B cell (primary cell): ENCODE results near the gene TGFBR3. TPM values are rescaled to one million over a fixed set of nuclear protein-coding genes. Genes with fewer than 3 reads are reported as not detected.

Experiments
- ATAC-seq: fragments of 200-7000 bp; cut with Tn5 transposase; one replicate; pipeline ENCODE4 v1.10.0; 2021; ENCODE audit warnings: low read depth, mild to moderate bottlenecking, moderate number of reproducible peaks, moderate library complexity
- CTCF ChIA-PET: fragments of 350-600 bp; sonication (Branson Sonifier 250); formaldehyde crosslinking; loops from one replicate; lab custom pipeline; 2021; ENCODE audit warnings: antibody characterized with exemption, inconsistent platforms; lab: Charles Lee
- POLR2A ChIA-PET: fragments of 350-600 bp; sonication (Branson Sonifier 250); formaldehyde crosslinking; loops from one replicate; lab custom pipeline; 2021; ENCODE audit warnings: antibody characterized with exemption; lab: Charles Lee
- DNase-seq: peaks from one replicate; pipeline ENCODE4 v3.0.0; 2013
- H2AFZ ChIP-seq: 2 replicates; pipeline ENCODE4 v1.6.1; 2012; ENCODE audit warnings: mild to moderate bottlenecking, low read depth, low read length; ENCODE audit not compliant: insufficient read depth, poor library complexity, severe bottlenecking
- H3K27ac ChIP-seq, 2 donors: 1 replicate in 1 of 2; 2 replicates in 1 of 2; pipeline ENCODE4 v1.5.1; 2012 to 2013; ENCODE audit warnings: low read length in 2 of 2, mild to moderate bottlenecking in 2 of 2, moderate library complexity in 1 of 2
- H3K27me3 ChIP-seq, 4 experiments: fragments of 200-600 bp in 1 of 4; sonication (generic) in 1 of 4; replicated peaks in 1 of 4; 1 replicate in 2 of 4; 2 replicates in 2 of 4; pipeline versions ENCODE4 v1.6.1 to v1.7.0; 2013 to 2016; ENCODE audit warnings: low read length in 3 of 4, mild to moderate bottlenecking in 2 of 4, mixed read lengths in 1 of 4, moderate library complexity in 1 of 4; ENCODE audit not compliant: insufficient read depth in 4 of 4, control insufficient read depth in 3 of 4; ENCODE audit errors: control extremely low read depth in 1 of 4
- H3K36me3 ChIP-seq, 2 experiments: replicated peaks in 1 of 2; 1 replicate in 1 of 2; 2 replicates in 1 of 2; pipeline versions ENCODE4 v1.6.1 to v1.7.1; 2013; ENCODE audit warnings: low read length in 1 of 2; ENCODE audit not compliant: insufficient read depth in 2 of 2, control insufficient read depth in 1 of 2; ENCODE audit errors: control extremely low read depth in 1 of 2, extremely low read depth in 1 of 2
- H3K4me1 ChIP-seq, 2 donors: fragments of 200-600 bp in 1 of 2; sonication (generic) in 1 of 2; 1 replicate in 1 of 2; 2 replicates in 1 of 2; pipeline versions ENCODE4 v1.5.1 to v1.6.1; 2013 to 2017; ENCODE audit warnings: low read length in 2 of 2; ENCODE audit not compliant: control insufficient read depth in 2 of 2, insufficient read depth in 2 of 2
- H3K4me2 ChIP-seq: replicated peaks from 2 replicates; pipeline ENCODE3; 2012; ENCODE audit warnings: mild to moderate bottlenecking, low read depth, low read length; ENCODE audit not compliant: poor library complexity, severe bottlenecking
- H3K4me3 ChIP-seq, 5 experiments: fragments of 200-600 bp in 1 of 5; sonication (generic) in 1 of 5; 1 replicate in 3 of 5; 2 replicates in 2 of 5; pipeline versions ENCODE4 v1.5.1 to v1.7.0; 2011 to 2016; ENCODE audit warnings: low read length in 4 of 5, mild to moderate bottlenecking in 4 of 5, low read depth in 2 of 5, control low read depth in 1 of 5, moderate library complexity in 1 of 5; ENCODE audit not compliant: insufficient read depth in 1 of 5; ENCODE audit errors: control extremely low read depth in 1 of 5, extremely low read depth in 1 of 5
- H3K79me2 ChIP-seq: fragments of 200-600 bp; sonication (generic); one replicate; pipeline ENCODE4 v1.6.0; 2016; ENCODE audit warnings: low read length; ENCODE audit not compliant: control insufficient read depth, insufficient read depth
- H3K9ac ChIP-seq: fragments of 200-600 bp; sonication (generic); 2 replicates; pipeline ENCODE4 v1.6.1; 2017; ENCODE audit warnings: mild to moderate bottlenecking, low read length, moderate library complexity
- H3K9me3 ChIP-seq, 3 donors: one replicate each; pipeline versions ENCODE4 v1.6.1 to v1.7.1; 2013; ENCODE audit warnings: low read length in 2 of 3; ENCODE audit not compliant: control insufficient read depth in 2 of 3, insufficient read depth in 1 of 3; ENCODE audit errors: control extremely low read depth in 1 of 3
- H4K20me1 ChIP-seq: 2 replicates; pipeline ENCODE4 v1.6.0; 2012; ENCODE audit warnings: mild to moderate bottlenecking, low read length; ENCODE audit not compliant: insufficient read depth, control insufficient read depth, poor library complexity, severe bottlenecking
- H3K27ac Mint-ChIP-seq: one replicate; pipeline ENCODE4 v1.8.0; 2021; ENCODE audit warnings: mixed read lengths
- H3K27me3 Mint-ChIP-seq: one replicate; pipeline ENCODE4 v1.8.0; 2021; ENCODE audit warnings: mixed read lengths
- H3K4me1 Mint-ChIP-seq: one replicate; pipeline ENCODE4 v1.8.0; 2021; ENCODE audit warnings: mixed read lengths
- H3K4me3 Mint-ChIP-seq: one replicate; pipeline ENCODE4 v1.8.0; 2021; ENCODE audit warnings: mixed read lengths
- H3K9me3 Mint-ChIP-seq: one replicate; pipeline ENCODE4 v1.8.0; 2022; ENCODE audit warnings: mixed read lengths; ENCODE audit not compliant: insufficient read depth
- CTCF ChIP-seq: fragments of 200-600 bp; IDR thresholded peaks from one replicate; pipeline ENCODE4 v1.8.0; 2022; ENCODE audit warnings: antibody characterized with exemption, mild to moderate bottlenecking
- EZH2 ChIP-seq: IDR thresholded peaks from 2 replicates; pipeline ENCODE4 v1.6.1; 2012; ENCODE audit warnings: borderline replicate concordance, low read depth, mild to moderate bottlenecking, moderate library complexity, low read length; ENCODE audit not compliant: insufficient read depth, poor library complexity, severe bottlenecking
- WGBS: methylation state at CpG from one replicate; pipeline ENCODE4 v1.1.5; 2013; ENCODE audit warnings: missing lambda C conversion rate; ENCODE audit not compliant: insufficient coverage; 5-methylcytosine and 5-hydroxymethylcytosine counted together
- intact Hi-C: fragments of 100-400 bp; cut with micrococcal nuclease; formaldehyde crosslinking; loops from one replicate; pipeline ENCODE4 v1.10.0; 2022
- polyA plus RNA-seq: library from polyadenylated mRNA; depleted of rRNA; stranded (reverse); fragments of >200 nt; gene quantifications from 2 replicates; pipeline ENCODE4 v1.2.3, GENCODE V29; 2012
- total RNA-seq, 2 donors: library from RNA; stranded (reverse); fragments of 120-200 nt in 1 of 2; gene quantifications; 1 replicate in 1 of 2; 2 replicates in 1 of 2; pipeline versions ENCODE4 v1.2.3 to v1.2.4, GENCODE V29; 2013 to 2022

TGFBR3 gene
- total and polyA plus RNA-seq, 2 donors (not counting 1 experiment from before 2014, with no cell fraction given) = 0.10 to 0.12 TPM

- H2AFZ ChIP-seq = no peak overlapping the region
- POLR2A ChIA-PET = no interaction called here
- H3K4me3 ChIP-seq = no peak overlapping the region
- CTCF ChIA-PET = no interaction called here
- no peaks in the 10 kb centered on the region for H3K4me1 ChIP-seq
- no peak overlapping the region for H3K9ac ChIP-seq
- TF ChIP-seq EZH2 (no peak), CTCF (no peak)
- DNase-seq (no peak), ATAC-seq (no peak)
- H3K9me3 ChIP-seq = no peaks in the 10 kb centered on the region
- Mint-ChIP-seq H3K27me3 (no peaks in the 10 kb centered on the region), H3K9me3 (no peaks in the 10 kb centered on the region), H3K4me1 (peaks cover 7% of the 10 kb centered on the region), H3K4me3 (no peak overlapping the region), H3K27ac (no peak overlapping the region)
- 80% methylated on average over 3 of the region's 3 CpGs for WGBS
- no peak overlapping the region for H3K4me2 ChIP-seq
- no peaks in the 10 kb centered on the region for H3K36me3 ChIP-seq
- H3K27ac ChIP-seq = no peak overlapping the region
- intact Hi-C loops = no loop called here
- no peaks in the 10 kb centered on the region for H3K27me3 ChIP-seq
- no peaks in the 10 kb centered on the region for H3K79me2 ChIP-seq
- no peaks in the 10 kb centered on the region for H4K20me1 ChIP-seq
Observed at GRCh38 chr1:91751275-91751674, 134.7 kb downstream of the TGFBR3 start.

GRCh38 chr1:91750398-91750996, 135.5 kb downstream of the TGFBR3 start:
- no peaks in the 10 kb centered on the region for H4K20me1 ChIP-seq
- intact Hi-C loops = no loop called here
- DNase-seq (no peak), ATAC-seq (no peak)
- no peak overlapping the region for H3K27ac ChIP-seq
- H3K4me2 ChIP-seq = no peak overlapping the region
- no peaks in the 10 kb centered on the region for H3K36me3 ChIP-seq
- Mint-ChIP-seq H3K4me1 (peaks cover 7% of the 10 kb centered on the region), H3K27me3 (no peaks in the 10 kb centered on the region), H3K4me3 (no peak overlapping the region), H3K9me3 (no peaks in the 10 kb centered on the region), H3K27ac (no peak overlapping the region)
- H3K4me3 ChIP-seq = no peak overlapping the region
- POLR2A ChIA-PET = no interaction called here
- CTCF ChIA-PET = no interaction called here
- no peaks in the 10 kb centered on the region for H3K27me3 ChIP-seq
- H3K4me1 ChIP-seq = no peaks in the 10 kb centered on the region
- H2AFZ ChIP-seq = no peak overlapping the region
- no peak overlapping the region for H3K9ac ChIP-seq
- TF ChIP-seq CTCF = no peak
- H3K9me3 ChIP-seq = no peaks in the 10 kb centered on the region
- WGBS = 83% methylated on average over 2 of the region's 4 CpGs
- no peaks in the 10 kb centered on the region for H3K79me2 ChIP-seq
